Tibial artery (tissue), 4 donors: ENCODE measurements around the gene HLF.

Source experiments
- DNase-seq, 2 donors: peaks; one replicate each; pipeline ENCODE4 v3.0.0-alpha.2; 2019
- H3K27ac ChIP-seq, 2 donors: fragments of 200-600 bp; sonication (generic) in 1 of 2; 1 replicate in 1 of 2; 2 replicates in 1 of 2; pipeline ENCODE4 v1.5.1; 2018 to 2019; ENCODE audit warnings: mild to moderate bottlenecking in 1 of 2
- H3K27me3 ChIP-seq, 2 donors: fragments of 200-600 bp; sonication (generic) in 1 of 2; one replicate each; pipeline versions ENCODE4 v1.5.1 to v1.6.0; 2016 to 2019
- H3K36me3 ChIP-seq, 3 donors: fragments of 200-600 bp; sonication (generic) in 2 of 3; one replicate each; pipeline ENCODE4 v1.5.1; 2016 to 2019; ENCODE audit warnings: mild to moderate bottlenecking in 2 of 3
- H3K4me1 ChIP-seq, 4 donors: fragments of 200-600 bp; sonication (generic) in 2 of 4; 1 replicate in 3 of 4; 2 replicates in 1 of 4; pipeline ENCODE4 v1.5.1; 2016 to 2019
- H3K4me3 ChIP-seq, 2 donors: fragments of 200-600 bp; sonication (generic) in 1 of 2; 1 replicate in 1 of 2; 2 replicates in 1 of 2; pipeline ENCODE4 v1.5.1; 2018 to 2019; ENCODE audit warnings: mild to moderate bottlenecking in 2 of 2
- H3K9me3 ChIP-seq, 3 donors: fragments of 200-600 bp; sonication (generic) in 1 of 3; one replicate each; pipeline ENCODE4 v1.5.1; 2016 to 2019
- intact Hi-C: fragments of 100-400 bp; cut with DNase I; formaldehyde crosslinking; loops from one replicate; pipeline ENCODE4 v1.15.0; 2023; ENCODE audit warnings: low total_unique reads
- TF ChIP-seq, protein P1 (sequence below), 2 experiments: fragments of 200-600 bp in 1 of 2; fragments of 450-650 bp in 1 of 2; IDR thresholded peaks; one replicate each; pipeline ENCODE4 v1.5.1; 2017 to 2019; ENCODE audit warnings: antibody characterized with exemption in 2 of 2, mild to moderate bottlenecking in 1 of 2, moderate library complexity in 1 of 2

Gene HLF

DNA sequence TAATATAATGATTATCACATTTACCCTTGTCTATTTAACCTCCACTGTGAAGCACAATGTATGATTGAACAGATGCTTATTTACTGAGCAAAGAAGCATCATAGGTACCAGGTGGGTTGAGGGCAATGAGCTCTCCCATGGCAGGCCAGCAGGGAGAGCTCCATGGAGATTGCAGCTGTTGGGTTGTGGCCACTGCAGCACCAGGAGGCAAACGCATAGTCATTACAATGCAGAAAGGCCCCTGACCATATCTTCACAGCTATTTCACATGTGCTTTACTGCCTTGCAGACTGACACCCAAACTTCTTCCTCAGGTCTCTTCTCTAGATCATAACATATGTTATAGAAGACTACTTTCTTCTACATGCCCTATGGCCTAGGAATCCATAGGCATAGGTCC is 81.9 kb downstream of the HLF start:
- H3K36me3 ChIP-seq = no peaks in the 10 kb centered on the region
- intact Hi-C loops = no loop called here
- TF ChIP-seq, protein P1, sequence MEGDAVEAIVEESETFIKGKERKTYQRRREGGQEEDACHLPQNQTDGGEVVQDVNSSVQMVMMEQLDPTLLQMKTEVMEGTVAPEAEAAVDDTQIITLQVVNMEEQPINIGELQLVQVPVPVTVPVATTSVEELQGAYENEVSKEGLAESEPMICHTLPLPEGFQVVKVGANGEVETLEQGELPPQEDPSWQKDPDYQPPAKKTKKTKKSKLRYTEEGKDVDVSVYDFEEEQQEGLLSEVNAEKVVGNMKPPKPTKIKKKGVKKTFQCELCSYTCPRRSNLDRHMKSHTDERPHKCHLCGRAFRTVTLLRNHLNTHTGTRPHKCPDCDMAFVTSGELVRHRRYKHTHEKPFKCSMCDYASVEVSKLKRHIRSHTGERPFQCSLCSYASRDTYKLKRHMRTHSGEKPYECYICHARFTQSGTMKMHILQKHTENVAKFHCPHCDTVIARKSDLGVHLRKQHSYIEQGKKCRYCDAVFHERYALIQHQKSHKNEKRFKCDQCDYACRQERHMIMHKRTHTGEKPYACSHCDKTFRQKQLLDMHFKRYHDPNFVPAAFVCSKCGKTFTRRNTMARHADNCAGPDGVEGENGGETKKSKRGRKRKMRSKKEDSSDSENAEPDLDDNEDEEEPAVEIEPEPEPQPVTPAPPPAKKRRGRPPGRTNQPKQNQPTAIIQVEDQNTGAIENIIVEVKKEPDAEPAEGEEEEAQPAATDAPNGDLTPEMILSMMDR (IDR thresholded peaks at IDR 0.05) = no peak
- H3K4me1 ChIP-seq = peaks cover 0 to 5% (median 0%) of the 10 kb centered on the region in 4 donors
- DNase-seq = no peak
- no peaks in the 10 kb centered on the region for H3K27me3 ChIP-seq
- H3K4me3 ChIP-seq = no peak overlapping the region
- H3K9me3 ChIP-seq = no peaks in the 10 kb centered on the region
- no peak overlapping the region for H3K27ac ChIP-seq

DNA sequence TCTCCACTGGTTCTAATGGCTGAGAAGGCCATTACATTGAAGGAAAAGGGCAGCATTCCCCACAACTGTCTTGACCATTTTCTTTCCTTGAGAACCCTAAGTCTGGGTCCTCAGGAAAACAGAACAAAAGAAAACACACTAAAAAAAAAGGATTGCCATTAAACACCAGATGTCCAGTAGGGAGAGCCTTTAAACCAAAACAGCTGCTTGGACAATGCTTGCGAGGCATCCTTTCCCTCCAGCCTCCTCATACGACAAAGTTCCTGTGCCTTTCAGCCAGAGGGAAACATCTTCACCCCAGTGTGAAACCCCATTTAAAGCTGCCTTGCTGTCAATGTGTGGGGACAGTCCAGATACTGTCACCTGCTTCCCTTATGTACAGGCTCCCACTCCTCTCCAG is 82.6 kb downstream of the HLF start:
- H3K27ac ChIP-seq = no peak overlapping the region
- intact Hi-C loops = no loop called here
- TF ChIP-seq, protein P1 (IDR thresholded peaks at IDR 0.05) = no peak

GRCh38 chr17:55348749-55349354 is 84.1 kb downstream of the HLF start:
- intact Hi-C loops = no loop called here

More for the DNA sequence above, 82.6 kb downstream of the HLF start:
- Histone ChIP-seq H3K9me3 (no peaks in the 10 kb centered on the region), H3K36me3 (no peaks in the 10 kb centered on the region), H3K27me3 (no peaks in the 10 kb centered on the region), H3K4me3 (no peak overlapping the region), H3K4me1 (peaks cover 0 to 5% (median 0%) of the 10 kb centered on the region in 4 donors)
- DNase-seq = no peak

GRCh38 chr17:55350825-55351205 is 86.1 kb downstream of the HLF start:
- Histone ChIP-seq H3K9me3 (no peaks in the 10 kb centered on the region), H3K4me3 (no peak overlapping the region), H3K36me3 (no peaks in the 10 kb centered on the region), H3K27me3 (no peaks in the 10 kb centered on the region), H3K27ac (no peak overlapping the region), H3K4me1 (peaks cover 0 to 5% (median 0%) of the 10 kb centered on the region in 4 donors)
- TF ChIP-seq, protein P1 (IDR thresholded peaks at IDR 0.05) = no peak
- DNase-seq = no peak
- intact Hi-C loops = loop anchor here (10.0 kb wide), 1 partner anchor 164 kb away; the partner anchor contains the start of gene SMIM36

More at GRCh38 chr17:55348749-55349354, 84.1 kb downstream of the HLF start:
- TF ChIP-seq, protein P1 (IDR thresholded peaks at IDR 0.05) = peak; percentile 82 to 91
- Histone ChIP-seq H3K4me1 (peaks cover 0 to 5% (median 0%) of the 10 kb centered on the region in 4 donors), H3K36me3 (no peaks in the 10 kb centered on the region), H3K27me3 (no peaks in the 10 kb centered on the region), H3K27ac (no peak overlapping the region), H3K9me3 (no peaks in the 10 kb centered on the region), H3K4me3 (no peak overlapping the region)
- DNase-seq = peak in 1 of 2 donors; percentile 48

- Histone ChIP-seq H3K27ac (no peak overlapping the region), H3K27me3 (no peaks in the 10 kb centered on the region), H3K9me3 (no peaks in the 10 kb centered on the region), H3K4me1 (peaks cover 0 to 5% (median 0%) of the 10 kb centered on the region in 4 donors), H3K36me3 (no peaks in the 10 kb centered on the region), H3K4me3 (no peak overlapping the region)
- TF ChIP-seq, protein P1 (IDR thresholded peaks at IDR 0.05) = no peak
- intact Hi-C loops = loop anchor here (10.0 kb wide), 1 partner anchor 164 kb away; the partner anchor contains the start of gene SMIM36
- no peak for DNase-seq
Observed at GRCh38 chr17:55351226-55351625, 86.5 kb downstream of the HLF start.
